Peyer's patch (tissue), 4 donors: ENCODE measurements around the gene POC1A. TPM values are rescaled to one million over a fixed set of nuclear protein-coding genes. Genes with fewer than 3 reads are reported as not detected.

Source experiments
- DNase-seq, 3 donors: peaks; one replicate each; pipeline ENCODE4 v3.0.0-alpha.2; 2017 to 2019
- H3K27ac ChIP-seq, 4 donors: fragments of 200-600 bp; sonication (generic); one replicate each; pipeline ENCODE4 v1.5.1; 2016 to 2019
- H3K27me3 ChIP-seq, 2 donors: fragments of 200-600 bp; sonication (generic); one replicate each; pipeline ENCODE4 v1.5.1; 2019
- H3K36me3 ChIP-seq, 3 donors: fragments of 200-600 bp; sonication (generic); one replicate each; pipeline ENCODE4 v1.5.1; 2016 to 2019
- H3K4me1 ChIP-seq, 4 donors: fragments of 200-600 bp; sonication (generic); one replicate each; pipeline ENCODE4 v1.5.1; 2016 to 2019
- H3K4me3 ChIP-seq, 4 donors: fragments of 200-600 bp; sonication (generic); 1 replicate in 3 of 4; 2 replicates in 1 of 4; pipeline ENCODE4 v1.5.1; 2016 to 2019; ENCODE audit warnings: mild to moderate bottlenecking in 1 of 4
- H3K9me3 ChIP-seq, 4 donors: fragments of 200-600 bp; sonication (generic); one replicate each; pipeline ENCODE4 v1.5.1; 2016 to 2019; ENCODE audit warnings: mild to moderate bottlenecking in 1 of 4
- POLR2A ChIP-seq, 2 donors: fragments of 450-650 bp; IDR thresholded peaks; one replicate each; pipeline ENCODE4 v1.5.1; 2017; ENCODE audit warnings: antibody characterized with exemption in 2 of 2, mild to moderate bottlenecking in 2 of 2, moderate library complexity in 2 of 2
- total RNA-seq, 4 donors: library from RNA; depleted of rRNA; stranded (reverse); fragments of >200 nt; gene quantifications; one replicate each; pipeline ENCODE4 v1.1.0, GENCODE V29; 2016
- TF ChIP-seq, protein P1 (sequence below), 6 experiments: fragments of 450-650 bp in 4 of 6; fragments of 200-600 bp in 2 of 6; sonication (generic) in 1 of 6; IDR thresholded peaks; one replicate each; pipeline ENCODE4 v1.5.1; 2017 to 2019; ENCODE audit warnings: antibody characterized with exemption in 6 of 6, mild to moderate bottlenecking in 3 of 6, moderate library complexity in 1 of 6

The POC1A gene
- total RNA-seq, 4 donors from 2014 or later = 3.4 to 9.3 (median 6.5) TPM

DNA sequence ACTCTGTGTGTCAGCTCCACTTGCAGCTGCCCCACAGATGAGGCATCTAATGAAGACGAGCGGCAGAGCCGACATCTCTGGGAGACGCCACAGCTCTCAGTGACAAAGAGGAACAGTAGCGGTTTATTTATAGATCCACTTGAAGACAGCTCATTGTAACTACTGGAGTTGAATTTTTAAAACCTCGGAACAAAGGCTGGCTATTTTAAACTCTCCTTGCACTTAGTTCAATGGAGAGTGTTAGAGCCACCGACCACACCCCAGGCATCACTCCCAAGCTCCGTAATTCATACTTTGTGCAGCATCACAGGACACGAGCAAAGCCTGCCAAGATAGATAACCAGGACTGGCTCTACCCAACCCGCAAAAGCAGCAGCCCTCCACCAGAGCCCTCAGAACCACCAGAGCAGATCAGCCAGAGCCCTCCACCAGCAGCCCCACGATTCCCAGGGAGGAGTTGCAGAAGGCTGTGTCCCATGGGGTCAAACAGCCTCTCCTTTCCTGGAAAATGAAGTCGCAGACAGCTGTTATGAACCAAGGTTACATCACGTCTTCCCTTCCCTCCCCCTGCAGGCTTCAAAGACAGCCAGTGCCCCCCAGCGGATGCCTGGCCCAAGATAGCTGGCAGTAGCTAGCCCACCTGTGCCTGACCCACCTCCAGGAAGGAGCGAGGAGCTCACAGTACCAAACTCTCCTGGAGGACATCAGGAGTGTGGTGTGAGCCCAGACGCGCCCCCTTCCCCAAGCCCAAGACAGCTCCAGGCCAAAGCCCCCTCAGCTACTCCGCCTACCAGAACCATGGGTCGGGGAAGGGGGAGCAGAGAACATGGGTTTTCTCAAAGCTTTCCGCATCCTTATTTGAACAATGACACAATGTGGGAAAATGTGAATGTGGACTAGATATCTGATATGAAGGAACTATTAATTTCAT, 45.7 kb downstream of the POC1A start:
- Histone ChIP-seq H3K36me3 (no peaks in the 10 kb centered on the region), H3K27me3 (no peaks in the 10 kb centered on the region), H3K9me3 (no peaks in the 10 kb centered on the region), H3K27ac (no peak overlapping the region), H3K4me3 (no peak overlapping the region), H3K4me1 (no peaks in the 10 kb centered on the region)
- DNase-seq = no peak
- TF ChIP-seq POLR2A (IDR thresholded peaks at IDR 0.05) = no peak
- TF ChIP-seq, protein P1, sequence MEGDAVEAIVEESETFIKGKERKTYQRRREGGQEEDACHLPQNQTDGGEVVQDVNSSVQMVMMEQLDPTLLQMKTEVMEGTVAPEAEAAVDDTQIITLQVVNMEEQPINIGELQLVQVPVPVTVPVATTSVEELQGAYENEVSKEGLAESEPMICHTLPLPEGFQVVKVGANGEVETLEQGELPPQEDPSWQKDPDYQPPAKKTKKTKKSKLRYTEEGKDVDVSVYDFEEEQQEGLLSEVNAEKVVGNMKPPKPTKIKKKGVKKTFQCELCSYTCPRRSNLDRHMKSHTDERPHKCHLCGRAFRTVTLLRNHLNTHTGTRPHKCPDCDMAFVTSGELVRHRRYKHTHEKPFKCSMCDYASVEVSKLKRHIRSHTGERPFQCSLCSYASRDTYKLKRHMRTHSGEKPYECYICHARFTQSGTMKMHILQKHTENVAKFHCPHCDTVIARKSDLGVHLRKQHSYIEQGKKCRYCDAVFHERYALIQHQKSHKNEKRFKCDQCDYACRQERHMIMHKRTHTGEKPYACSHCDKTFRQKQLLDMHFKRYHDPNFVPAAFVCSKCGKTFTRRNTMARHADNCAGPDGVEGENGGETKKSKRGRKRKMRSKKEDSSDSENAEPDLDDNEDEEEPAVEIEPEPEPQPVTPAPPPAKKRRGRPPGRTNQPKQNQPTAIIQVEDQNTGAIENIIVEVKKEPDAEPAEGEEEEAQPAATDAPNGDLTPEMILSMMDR (IDR thresholded peaks at IDR 0.05) = no peak

DNA sequence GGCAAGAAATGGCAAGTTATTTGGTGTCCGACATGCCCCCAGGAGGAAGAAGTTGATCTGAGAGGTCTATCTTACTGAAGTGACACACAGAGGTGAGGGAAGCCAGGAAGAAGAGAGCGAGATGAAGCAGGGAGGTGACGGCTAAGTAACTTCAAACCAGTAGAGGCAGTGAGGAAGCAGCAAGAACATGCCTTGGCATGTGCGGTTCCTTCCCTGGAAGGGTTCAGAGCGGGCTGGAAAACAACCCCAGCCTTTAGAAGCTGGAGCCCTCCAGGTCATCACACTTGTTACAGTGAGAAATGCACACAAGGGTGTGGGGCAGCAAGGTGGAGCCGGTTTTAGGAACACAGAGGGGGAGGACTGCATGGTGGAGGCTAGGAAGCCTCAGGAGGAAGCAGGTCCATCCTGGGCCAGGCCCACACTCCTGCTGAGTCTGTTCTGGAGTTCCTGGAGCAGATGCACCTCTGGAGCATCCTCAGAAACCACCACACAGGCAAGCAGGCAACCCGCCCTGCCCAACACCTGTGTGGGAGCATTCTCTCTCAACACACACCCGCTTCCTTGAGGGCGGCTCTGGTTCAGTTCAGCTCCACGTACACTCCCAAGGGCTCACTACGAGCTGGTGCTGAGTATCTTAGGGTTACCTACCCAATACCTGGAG, 47.1 kb downstream of the POC1A start:
- TF ChIP-seq, protein P1 (IDR thresholded peaks at IDR 0.05) = no peak
- TF ChIP-seq POLR2A (IDR thresholded peaks at IDR 0.05) = no peak
- Histone ChIP-seq H3K4me1 (no peaks in the 10 kb centered on the region), H3K27ac (no peak overlapping the region), H3K9me3 (no peaks in the 10 kb centered on the region), H3K27me3 (no peaks in the 10 kb centered on the region), H3K36me3 (no peaks in the 10 kb centered on the region), H3K4me3 (no peak overlapping the region)
- no peak for DNase-seq

DNA sequence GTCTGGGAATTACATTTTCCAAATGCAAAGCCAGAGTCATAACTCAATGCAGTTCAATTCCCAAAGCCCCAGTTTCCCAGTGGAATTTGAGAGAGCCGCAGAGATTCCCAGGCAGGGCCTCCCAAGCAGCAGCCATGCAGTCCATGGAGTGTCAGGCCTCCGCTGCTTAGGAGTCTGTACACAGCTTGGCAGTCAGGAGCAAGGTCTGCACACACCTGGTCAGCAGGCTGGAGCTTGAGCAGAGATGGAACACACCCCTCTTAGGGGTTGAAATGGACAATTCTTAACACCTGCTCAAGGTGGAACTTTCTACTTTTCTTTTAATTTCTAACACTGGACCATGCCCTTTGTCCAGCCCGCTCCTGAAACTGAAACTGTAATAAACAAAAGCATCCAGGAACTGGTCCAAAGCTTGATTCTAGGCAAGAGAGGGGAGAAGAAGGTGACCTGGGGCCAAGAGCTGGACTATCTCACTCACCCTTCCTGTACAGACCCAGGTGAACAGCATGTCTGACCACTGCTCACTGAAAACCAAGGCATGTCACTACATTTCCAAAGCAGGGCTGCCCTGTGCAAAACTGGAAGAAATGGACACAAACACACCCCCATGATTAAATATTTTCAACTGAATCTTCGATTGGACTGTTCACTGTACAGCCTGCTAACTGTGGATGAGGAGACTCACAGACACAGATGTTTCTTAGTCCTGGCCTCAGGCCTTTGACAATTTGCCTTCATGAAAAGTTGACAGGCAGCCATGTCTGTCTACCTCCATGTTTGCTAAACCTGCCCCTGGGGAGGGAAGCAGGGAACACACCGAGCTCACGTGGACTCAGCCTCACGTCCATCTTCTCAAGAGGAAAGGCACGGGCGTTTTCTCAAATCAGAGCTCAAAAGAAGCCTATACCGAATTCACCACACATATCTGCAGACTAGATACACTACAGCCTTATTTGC, 49.3 kb downstream of the POC1A start:
- Histone ChIP-seq H3K36me3 (no peaks in the 10 kb centered on the region), H3K4me3 (no peak overlapping the region), H3K27me3 (no peaks in the 10 kb centered on the region), H3K9me3 (no peaks in the 10 kb centered on the region), H3K27ac (no peak overlapping the region), H3K4me1 (no peaks in the 10 kb centered on the region)
- TF ChIP-seq, protein P1 (IDR thresholded peaks at IDR 0.05) = no peak
- no peak for TF ChIP-seq POLR2A (IDR thresholded peaks at IDR 0.05)
- no peak for DNase-seq

DNA sequence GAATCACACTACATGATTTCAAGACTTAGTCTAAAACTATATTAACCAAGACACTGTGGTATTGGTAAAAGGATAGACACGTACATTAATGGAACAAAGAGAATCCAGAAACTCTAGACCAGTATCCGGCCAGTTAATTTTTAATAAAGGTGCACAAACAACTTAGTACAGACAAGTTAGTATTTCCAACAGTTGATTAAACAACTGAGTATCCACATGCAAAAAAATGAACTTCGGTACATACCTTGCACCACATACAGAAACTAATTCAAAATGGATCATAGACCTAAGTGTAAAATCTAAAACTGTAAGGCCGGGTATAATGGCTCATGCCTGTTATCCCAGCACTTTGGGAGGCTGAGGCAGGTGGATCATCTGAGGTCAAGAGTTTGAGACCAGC, 51.3 kb downstream of the POC1A start:
- TF ChIP-seq, protein P1 (IDR thresholded peaks at IDR 0.05) = no peak
- TF ChIP-seq POLR2A (IDR thresholded peaks at IDR 0.05) = no peak
- H3K4me1 ChIP-seq = no peaks in the 10 kb centered on the region
- H3K27me3 ChIP-seq = no peaks in the 10 kb centered on the region
- no peak overlapping the region for H3K27ac ChIP-seq
- no peak overlapping the region for H3K4me3 ChIP-seq
- DNase-seq = no peak
- no peaks in the 10 kb centered on the region for H3K36me3 ChIP-seq
- H3K9me3 ChIP-seq = no peaks in the 10 kb centered on the region

DNA sequence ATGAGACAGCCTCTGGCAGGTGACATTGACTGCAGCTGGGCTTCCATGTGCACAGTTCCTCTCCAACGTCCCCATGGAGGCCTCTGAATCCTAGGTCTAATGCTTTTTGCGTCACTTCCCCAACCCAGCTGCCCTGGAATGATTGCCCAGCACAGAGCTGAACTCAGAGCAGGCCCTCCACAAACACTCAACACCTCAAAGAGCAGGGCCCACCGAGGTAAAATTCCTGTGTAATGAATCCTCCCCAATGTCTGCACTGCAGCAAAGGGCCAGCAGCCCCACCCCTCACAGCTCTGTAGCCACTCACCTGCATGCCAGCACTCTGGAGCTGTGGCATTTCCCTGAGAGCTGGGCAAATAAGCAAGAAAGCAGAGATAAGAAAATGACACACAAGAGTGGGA, 55.2 kb downstream of the POC1A start:
- H3K4me3 ChIP-seq = no peak overlapping the region
- H3K27me3 ChIP-seq = no peaks in the 10 kb centered on the region
- no peaks in the 10 kb centered on the region for H3K4me1 ChIP-seq
- no peak for DNase-seq
- no peaks in the 10 kb centered on the region for H3K9me3 ChIP-seq
- H3K36me3 ChIP-seq = no peaks in the 10 kb centered on the region
- TF ChIP-seq, protein P1 (IDR thresholded peaks at IDR 0.05) = no peak
- no peak for TF ChIP-seq POLR2A (IDR thresholded peaks at IDR 0.05)
- no peak overlapping the region for H3K27ac ChIP-seq
